WTC11 (cell line): ENCODE results near the gene PLXNA1. TPM values are rescaled to one million over a fixed set of nuclear protein-coding genes. Genes with fewer than 3 reads are reported as not detected.

Experiments
- ATAC-seq: fragments of 200-7000 bp; cut with Tn5 transposase; 2 replicates; pipeline ENCODE4 v1.10.0; 2021; ENCODE audit warnings: mild to moderate bottlenecking, moderate library complexity
- CTCF ChIA-PET: fragments of 300-600 bp; sonication (Branson Sonifier 250); formaldehyde crosslinking; loops from one replicate; lab custom pipeline; 2021; ENCODE audit warnings: antibody characterized with exemption; lab: Charles Lee
- POLR2A ChIA-PET: fragments of 350-600 bp; sonication (Branson Sonifier 250); formaldehyde crosslinking; loops from one replicate; lab custom pipeline; 2021; ENCODE audit warnings: antibody characterized with exemption; lab: Charles Lee
- DNase-seq: peaks from one replicate; pipeline ENCODE4 v3.0.0; 2021; ENCODE audit warnings: low spot score
- H3K27ac Mint-ChIP-seq: 2 replicates; pipeline ENCODE4 v1.8.0; 2021; ENCODE audit warnings: mixed read lengths
- H3K27me3 Mint-ChIP-seq: 2 replicates; pipeline ENCODE4 v1.8.0; 2021; ENCODE audit warnings: low read depth, mild to moderate bottlenecking, moderate library complexity, mixed read lengths
- H3K36me3 Mint-ChIP-seq: 2 replicates; pipeline ENCODE4 v1.8.0; 2021; ENCODE audit warnings: mixed read lengths
- H3K4me1 Mint-ChIP-seq: 2 replicates; pipeline ENCODE4 v1.8.0; 2022; ENCODE audit warnings: mixed read lengths
- H3K4me3 Mint-ChIP-seq: 2 replicates; pipeline ENCODE4 v1.8.0; 2021; ENCODE audit warnings: mild to moderate bottlenecking, moderate library complexity, mixed read lengths
- H3K9me3 Mint-ChIP-seq: 2 replicates; pipeline ENCODE4 v1.8.0; 2021; ENCODE audit warnings: mixed read lengths
- AR ChIP-seq: fragments of 250-450 bp; sonication (Bioruptor Pico); IDR thresholded peaks from 2 replicates; pipeline ENCODE4 v1.9.0; 2021; ENCODE audit warnings: mild to moderate bottlenecking
- ATF1 ChIP-seq: sonication (generic); formaldehyde crosslinking; IDR thresholded peaks from 2 replicates; pipeline ENCODE4 v1.8.1; 2023; ENCODE audit warnings: mild to moderate bottlenecking, moderate library complexity, missing genetic modification reagents
- ATF6 ChIP-seq: sonication (generic); formaldehyde crosslinking; IDR thresholded peaks from 2 replicates; pipeline ENCODE4 v1.8.1; 2023; ENCODE audit warnings: mild to moderate bottlenecking, missing genetic modification reagents
- CREB1 ChIP-seq: sonication (generic); formaldehyde crosslinking; IDR thresholded peaks from 2 replicates; pipeline ENCODE4 v1.8.0; 2023; ENCODE audit warnings: mild to moderate bottlenecking, missing genetic modification reagents
- GRHL2 ChIP-seq: fragments of 250-450 bp; sonication (Bioruptor Pico); IDR thresholded peaks from 2 replicates; pipeline ENCODE4 v1.8.0; 2022; ENCODE audit warnings: mild to moderate bottlenecking, moderate library complexity; ENCODE audit not compliant: insufficient replicate concordance, severe bottlenecking
- HMGA2 ChIP-seq: fragments of 250-450 bp; sonication (Bioruptor Pico); IDR thresholded peaks from 2 replicates; pipeline ENCODE4 v1.4.0; 2021; ENCODE audit warnings: mild to moderate bottlenecking, moderate library complexity
- HMGXB4 ChIP-seq: sonication (generic); formaldehyde crosslinking; IDR thresholded peaks from 2 replicates; pipeline ENCODE4 v1.8.1; 2023; ENCODE audit warnings: mild to moderate bottlenecking, moderate library complexity, missing genetic modification reagents
- JAZF1 ChIP-seq: fragments of 250-450 bp; sonication (Bioruptor Pico); IDR thresholded peaks from 2 replicates; pipeline ENCODE4 v1.9.0; 2021; ENCODE audit warnings: moderate library complexity, mild to moderate bottlenecking, inconsistent platforms
- JUN ChIP-seq: sonication (generic); formaldehyde crosslinking; IDR thresholded peaks from 2 replicates; pipeline ENCODE4 v1.8.0; 2023; ENCODE audit warnings: mild to moderate bottlenecking, missing genetic modification reagents
- KAT7 ChIP-seq: sonication (generic); formaldehyde crosslinking; IDR thresholded peaks from 2 replicates; pipeline ENCODE4 v1.8.1; 2023; ENCODE audit warnings: missing genetic modification reagents, mild to moderate bottlenecking, borderline replicate concordance
- MLX ChIP-seq: sonication (generic); formaldehyde crosslinking; IDR thresholded peaks from 2 replicates; pipeline ENCODE4 v1.8.1; 2023; ENCODE audit warnings: mild to moderate bottlenecking, missing genetic modification reagents, moderate library complexity
- MXD4 ChIP-seq: fragments of 250-450 bp; sonication (Bioruptor Pico); IDR thresholded peaks from 2 replicates; pipeline ENCODE4 v1.8.0; 2021; ENCODE audit warnings: mild to moderate bottlenecking, moderate library complexity, borderline replicate concordance
- NR2C2 ChIP-seq: sonication (generic); formaldehyde crosslinking; IDR thresholded peaks from 2 replicates; pipeline ENCODE4 v1.8.0; 2022; ENCODE audit warnings: mild to moderate bottlenecking, missing genetic modification reagents
- OVOL2 ChIP-seq: fragments of 250-450 bp; sonication (Bioruptor Pico); IDR thresholded peaks from 2 replicates; pipeline ENCODE4 v1.9.0; 2021; ENCODE audit warnings: mild to moderate bottlenecking, borderline replicate concordance
- PRRX2 ChIP-seq: fragments of 250-450 bp; sonication (Bioruptor Pico); IDR thresholded peaks from 2 replicates; pipeline ENCODE4 v1.8.0; 2021; ENCODE audit warnings: mild to moderate bottlenecking
- SMAD3 ChIP-seq: sonication (generic); formaldehyde crosslinking; IDR thresholded peaks from 2 replicates; pipeline ENCODE4 v1.8.0; 2022; ENCODE audit warnings: missing genetic modification reagents, mild to moderate bottlenecking, borderline replicate concordance
- USF1 ChIP-seq: sonication (generic); formaldehyde crosslinking; IDR thresholded peaks from 2 replicates; pipeline ENCODE4 v1.8.0; 2022; ENCODE audit warnings: mild to moderate bottlenecking, missing genetic modification reagents
- ZNF263 ChIP-seq: sonication (generic); formaldehyde crosslinking; IDR thresholded peaks from 2 replicates; pipeline ENCODE4 v1.8.1; 2022; ENCODE audit warnings: low read depth, mild to moderate bottlenecking, moderate library complexity, missing genetic modification reagents
- ZNF416 ChIP-seq: fragments of 250-450 bp; sonication (Bioruptor Pico); IDR thresholded peaks from 2 replicates; pipeline ENCODE4 v1.9.0; 2021; ENCODE audit warnings: mild to moderate bottlenecking, inconsistent platforms
- ZNF425 ChIP-seq: fragments of 250-450 bp; sonication (Bioruptor Pico); conservative IDR thresholded peaks from 2 replicates; pipeline ENCODE4 v1.9.0; 2021; ENCODE audit warnings: mild to moderate bottlenecking
- total RNA-seq: library from RNA; stranded (reverse); gene quantifications from 3 replicates; pipeline ENCODE4 v1.2.3, GENCODE V29; 2021

Gene PLXNA1
- total RNA-seq, 1 experiment from 2014 or later = 53.8 TPM

- Mint-ChIP-seq H3K27ac (no peak overlapping the region), H3K36me3 (peaks cover 17% of the 10 kb centered on the region; the same call in 1 of the 2 replicates), H3K4me3 (no peak overlapping the region), H3K9me3 (no peaks in the 10 kb centered on the region), H3K4me1 (no peaks in the 10 kb centered on the region), H3K27me3 (no peaks in the 10 kb centered on the region)
- ATAC-seq = no peak
- TF ChIP-seq HMGXB4 (CRISPR knock-in tag) = no peak
- no peak for TF ChIP-seq KAT7 (CRISPR knock-in tag)
- TF ChIP-seq USF1 (CRISPR knock-in tag) = no peak
- no peak for TF ChIP-seq JUN (CRISPR knock-in tag)
- TF ChIP-seq SMAD3 = no peak
- no peak for TF ChIP-seq ZNF416
- TF ChIP-seq MLX = no peak
- no peak for TF ChIP-seq ATF6 (CRISPR knock-in tag)
- TF ChIP-seq AR (CRISPR knock-in tag) = no peak
- TF ChIP-seq NR2C2 (CRISPR knock-in tag) = no peak
- no peak for TF ChIP-seq MXD4 (CRISPR knock-in tag)
- TF ChIP-seq ZNF263 = no peak
- no peak for TF ChIP-seq ATF1
- no peak for TF ChIP-seq HMGA2 (CRISPR knock-in tag)
- TF ChIP-seq GRHL2 = no peak
- no peak for TF ChIP-seq ZNF425 (CRISPR knock-in tag)
- TF ChIP-seq PRRX2 = no peak
- no peak for TF ChIP-seq OVOL2
- no peak for TF ChIP-seq JAZF1 (CRISPR knock-in tag)
- no peak for TF ChIP-seq CREB1 (CRISPR knock-in tag)
- no peak for DNase-seq
- ChIA-PET CTCF (interaction anchor here (0.6 kb wide), 2 partner anchors 309 to 562 kb away, joined by 3 to 5 read pairs; no protein-coding TSS in a partner anchor), POLR2A (no interaction called here)
These were observed 30.3 kb downstream of the PLXNA1 start for GRCh38 chr3:127013181-127013580.
